Small intestine (tissue), 7 donors: ENCODE results near the gene URB2. TPM values are rescaled to one million over a fixed set of nuclear protein-coding genes. Genes with fewer than 3 reads are reported as not detected.
"Not testable (repeated sequence)": the region's sequence is repeated elsewhere in the genome, so short reads cannot be mapped to it uniquely, and the experiment has no call there.

ENCODE experiments used
- DNase-seq, 2 donors: peaks; one replicate each; pipeline versions ENCODE4 v3.0.0 to v3.0.0-alpha.2; 2013
- FAIRE-seq: peaks from 2 replicates; lab custom pipeline; 2012; peaks lifted over from hg19 to GRCh38; lab: Jason Lieb, UNC
- H3K27ac ChIP-seq, 3 donors: one replicate each; pipeline ENCODE4 v1.5.1; 2013; ENCODE audit warnings: low read length in 2 of 3, mild to moderate bottlenecking in 2 of 3, control low read depth in 1 of 3, inconsistent platforms in 1 of 3, low read depth in 1 of 3, moderate library complexity in 1 of 3
- H3K27me3 ChIP-seq, 3 donors: one replicate each; pipeline ENCODE4 v1.6.1; 2013; ENCODE audit warnings: low read length in 3 of 3, inconsistent platforms in 1 of 3; ENCODE audit not compliant: control insufficient read depth in 3 of 3, insufficient read depth in 3 of 3
- H3K36me3 ChIP-seq, 3 donors: one replicate each; pipeline ENCODE4 v1.6.1; 2013; ENCODE audit warnings: low read length in 3 of 3, inconsistent platforms in 1 of 3, low read depth in 1 of 3, mild to moderate bottlenecking in 1 of 3, moderate library complexity in 1 of 3; ENCODE audit not compliant: control insufficient read depth in 3 of 3, insufficient read depth in 2 of 3
- H3K4me1 ChIP-seq, 3 donors: one replicate each; pipeline ENCODE4 v1.6.1; 2013; ENCODE audit warnings: low read length in 2 of 3, inconsistent platforms in 1 of 3, low read depth in 1 of 3, mild to moderate bottlenecking in 1 of 3, moderate library complexity in 1 of 3; ENCODE audit not compliant: control insufficient read depth in 3 of 3, insufficient read depth in 2 of 3
- H3K4me3 ChIP-seq, 3 donors: one replicate each; pipeline ENCODE4 v1.5.1; 2013; ENCODE audit warnings: low read length in 3 of 3, control low read depth in 1 of 3, inconsistent platforms in 1 of 3, low read depth in 1 of 3, mild to moderate bottlenecking in 1 of 3, moderate library complexity in 1 of 3
- H3K9me3 ChIP-seq, 2 donors: one replicate each; pipeline ENCODE4 v1.6.1; 2013; ENCODE audit warnings: low read depth in 1 of 2, low read length in 1 of 2; ENCODE audit not compliant: control insufficient read depth in 2 of 2, insufficient read depth in 1 of 2
- WGBS, 3 donors: extraction: QIAGEN DNeasy Blood & Tissue Kit; methylation state at CpG; one replicate each; pipeline ENCODE4 v1.1.7; 2013; 5-methylcytosine and 5-hydroxymethylcytosine counted together
- polyA plus RNA-seq, 4 donors: library from polyadenylated mRNA; stranded (reverse) in 3 of 4; unstranded in 1 of 4; fragments of 200-250 nt in 3 of 4; fragments of 120-200 nt in 1 of 4; gene quantifications; one replicate each; pipeline versions ENCODE4 v1.2.1 to v1.2.3, GENCODE V29; 2013
- donor health status: healthy with polysubstance abuse.
- donor health status: control.
- donor health status: control.
- donor health status: Bipolar disorder and iron deficiency.
- donor health status: healthy.

URB2 gene
- polyA plus RNA-seq, 4 donors = 0.54 to 5.7 (median 2.9) TPM

DNA sequence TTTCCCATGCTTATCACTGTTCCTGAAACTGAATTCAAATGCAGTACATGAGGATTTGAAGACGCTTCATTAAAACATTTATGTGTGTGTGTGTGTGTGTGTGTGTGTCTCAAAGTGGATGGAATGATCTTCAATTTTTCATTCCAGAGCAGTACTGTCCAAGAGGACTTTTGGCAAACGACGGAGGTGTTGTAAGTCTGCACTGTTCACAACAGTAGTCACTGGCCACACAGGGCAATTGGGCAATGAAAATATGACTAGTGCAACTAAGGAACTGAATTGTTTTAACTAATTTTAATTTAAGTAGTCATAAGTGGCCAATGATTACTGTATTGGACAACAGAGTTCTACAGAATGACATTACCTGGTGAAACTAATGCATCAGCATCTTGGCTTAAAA lies 5.2 kb upstream of the URB2 start:
- H3K4me1 ChIP-seq = peaks cover 0 to 13% (median 6%) of the 10 kb centered on the region in 3 donors
- FAIRE-seq (no peak), DNase-seq (no peak)
- H3K36me3 ChIP-seq = peaks cover 0 to 2% (median 0%) of the 10 kb centered on the region in 3 donors
- WGBS, 3 donors = 77 to 92% (median 90%) methylated on average over 3 of the region's 3 CpGs
- no peaks in the 10 kb centered on the region for H3K9me3 ChIP-seq
- H3K27ac ChIP-seq = no peak overlapping the region
- H3K27me3 ChIP-seq = no peaks in the 10 kb centered on the region
- no peak overlapping the region for H3K4me3 ChIP-seq

DNA sequence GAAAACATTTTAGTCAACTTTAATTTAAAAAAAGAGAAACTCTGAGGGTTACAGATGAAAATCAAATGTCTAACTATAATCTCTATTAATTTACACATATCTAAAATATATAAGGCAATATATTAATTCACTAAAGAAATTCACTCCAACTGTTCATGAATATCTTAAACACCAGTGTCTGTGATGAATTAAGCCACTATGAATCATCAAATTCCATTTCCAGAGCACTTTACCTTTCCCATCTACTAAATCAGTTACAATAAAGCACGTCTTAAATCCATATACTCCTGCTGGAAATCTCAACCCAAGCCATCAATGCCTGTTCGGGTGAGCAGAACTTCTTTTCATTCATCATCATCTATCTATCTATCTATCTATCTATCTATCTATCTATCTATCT lies 4.4 kb upstream of the URB2 start:
- Histone ChIP-seq H3K36me3 (peaks cover 0 to 2% (median 0%) of the 10 kb centered on the region in 3 donors), H3K4me3 (no peak overlapping the region), H3K27ac (no peak overlapping the region), H3K9me3 (no peaks in the 10 kb centered on the region), H3K4me1 (peaks cover 0 to 13% (median 6%) of the 10 kb centered on the region in 3 donors), H3K27me3 (no peaks in the 10 kb centered on the region)
- no peak for FAIRE-seq
- no peak for DNase-seq
- WGBS, 3 donors = 89 to 96% (median 92%) methylated on average over 2 of the region's 2 CpGs

DNA sequence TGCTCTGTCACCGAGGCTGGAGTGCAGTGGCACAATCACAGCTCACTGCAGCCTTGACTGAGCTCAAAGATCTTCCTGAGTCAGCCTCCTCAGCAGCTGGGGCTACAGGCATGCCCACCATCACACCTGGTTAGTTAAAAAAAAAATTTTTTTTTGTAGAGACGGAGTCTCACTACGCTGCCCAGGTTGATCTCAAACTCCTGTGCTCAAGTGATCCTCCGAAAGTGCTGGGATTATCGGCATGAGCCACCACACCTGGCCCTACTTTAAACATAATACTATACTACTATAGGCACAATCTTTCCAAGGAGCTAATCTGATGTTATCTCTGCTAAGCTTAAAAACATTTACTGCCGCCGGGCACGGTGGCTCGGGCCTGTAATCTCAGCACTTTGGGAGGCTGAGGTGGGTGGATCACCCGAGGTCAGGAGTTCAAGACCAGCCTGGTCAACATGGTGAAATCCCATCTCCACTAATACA lies 3.4 kb upstream of the URB2 start:
- FAIRE-seq, H3K27ac ChIP-seq, H3K27me3 ChIP-seq, H3K36me3 ChIP-seq, H3K9me3 ChIP-seq, H3K4me3 ChIP-seq, DNase-seq: not testable (repeated sequence)
- peaks cover 0 to 13% (median 6%) of the 10 kb centered on the region in 3 donors for H3K4me1 ChIP-seq
- WGBS, 3 donors = 65 to 79% (median 68%) methylated on average over 10 of the region's 10 CpGs

DNA sequence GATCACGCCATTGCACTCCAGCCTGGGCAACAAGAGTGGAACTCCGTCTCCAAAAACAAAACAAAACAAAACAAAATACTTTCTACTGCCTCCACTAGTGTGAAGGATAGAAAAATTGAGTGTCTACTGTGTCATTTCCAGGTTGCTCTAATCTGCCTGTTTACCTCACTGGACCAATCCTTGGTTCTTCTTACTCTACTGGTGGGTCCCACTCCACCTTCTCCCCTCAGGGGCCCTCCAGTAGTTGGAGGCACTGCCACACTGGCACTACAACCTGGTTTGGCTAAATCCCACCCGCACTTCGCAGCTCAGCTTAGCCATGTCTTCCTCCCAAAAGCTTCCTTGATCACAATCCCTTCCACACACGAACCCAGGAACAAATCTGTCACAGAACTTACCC lies 2.8 kb upstream of the URB2 start:
- Histone ChIP-seq H3K4me1 (peaks cover 0 to 13% (median 6%) of the 10 kb centered on the region in 3 donors), H3K36me3 (peaks cover 0 to 2% (median 0%) of the 10 kb centered on the region in 3 donors), H3K27me3 (no peaks in the 10 kb centered on the region), H3K9me3 (no peaks in the 10 kb centered on the region), H3K27ac (no peak overlapping the region), H3K4me3 (no peak overlapping the region)
- FAIRE-seq = no peak
- DNase-seq = no peak
- WGBS, 3 donors = 86 to 90% (median 89%) methylated on average over 5 of the region's 5 CpGs

DNA sequence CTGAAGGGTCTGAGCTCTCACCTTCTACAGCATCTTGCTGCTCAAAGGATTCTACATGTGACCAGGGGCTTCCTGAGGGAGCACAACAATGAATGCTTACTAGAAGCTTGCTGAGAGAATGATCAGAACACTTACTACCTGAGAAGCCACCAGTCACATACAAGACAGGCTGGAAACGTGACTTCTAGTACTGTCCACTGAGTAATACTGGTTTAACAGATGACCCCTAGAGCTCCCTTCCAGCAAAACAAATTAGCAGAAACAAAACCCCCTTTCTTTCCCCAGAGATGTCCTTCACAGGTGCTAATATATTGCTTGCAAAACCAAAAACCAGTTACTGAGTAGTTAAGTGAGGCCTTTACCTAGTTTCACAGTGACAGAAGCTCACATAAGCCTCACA lies 2.2 kb upstream of the URB2 start:
- 67 to 90% (median 78%) methylated on average over 1 of the region's 1 CpG for WGBS, 3 donors
- Histone ChIP-seq H3K27me3 (no peaks in the 10 kb centered on the region), H3K4me1 (peaks cover 0 to 13% (median 3%) of the 10 kb centered on the region in 3 donors), H3K27ac (no peak overlapping the region), H3K9me3 (no peaks in the 10 kb centered on the region), H3K4me3 (no peak overlapping the region), H3K36me3 (peaks cover 0 to 4% (median 0%) of the 10 kb centered on the region in 3 donors)
- FAIRE-seq (no peak), DNase-seq (no peak)

DNA sequence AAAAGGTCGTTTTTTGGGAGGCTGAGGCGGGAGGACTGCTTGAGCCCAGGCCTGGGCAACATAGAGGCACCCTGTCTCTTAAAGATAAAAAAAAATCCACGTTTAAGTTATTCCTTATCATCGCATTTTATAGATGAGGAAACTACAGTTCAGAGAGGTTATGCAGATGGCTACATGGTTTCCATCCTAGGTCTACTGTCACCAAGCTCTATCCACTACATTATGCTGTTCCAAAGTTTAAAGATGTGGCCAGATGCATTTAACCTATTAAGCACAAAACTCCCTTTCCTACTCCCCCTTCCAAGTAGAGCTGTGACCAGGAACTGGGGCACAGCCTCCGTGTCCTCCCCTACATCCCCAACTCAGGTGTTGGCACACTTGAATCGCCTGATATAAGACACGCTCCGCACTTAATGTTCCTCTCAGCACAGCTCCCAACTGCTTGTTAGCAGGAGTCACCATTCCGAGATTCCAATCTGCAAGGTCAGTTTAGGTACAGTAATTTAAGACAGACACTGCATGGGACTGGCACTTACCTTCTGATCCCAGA lies 1.5 kb upstream of the URB2 start:
- Histone ChIP-seq H3K9me3 (no peaks in the 10 kb centered on the region), H3K4me3 (peak overlapping the region in 2 of 3 donors; percentile 79 to 98), H3K4me1 (peaks cover 0 to 13% (median 0%) of the 10 kb centered on the region in 3 donors), H3K36me3 (peaks cover 0 to 5% (median 0%) of the 10 kb centered on the region in 3 donors), H3K27ac (peak overlapping the region in 1 of 3 donors; percentile 73), H3K27me3 (no peaks in the 10 kb centered on the region)
- FAIRE-seq = no peak
- WGBS, 3 donors = 34 to 37% (median 34%) methylated on average over 9 of the region's 9 CpGs
- DNase-seq = no peak

DNA sequence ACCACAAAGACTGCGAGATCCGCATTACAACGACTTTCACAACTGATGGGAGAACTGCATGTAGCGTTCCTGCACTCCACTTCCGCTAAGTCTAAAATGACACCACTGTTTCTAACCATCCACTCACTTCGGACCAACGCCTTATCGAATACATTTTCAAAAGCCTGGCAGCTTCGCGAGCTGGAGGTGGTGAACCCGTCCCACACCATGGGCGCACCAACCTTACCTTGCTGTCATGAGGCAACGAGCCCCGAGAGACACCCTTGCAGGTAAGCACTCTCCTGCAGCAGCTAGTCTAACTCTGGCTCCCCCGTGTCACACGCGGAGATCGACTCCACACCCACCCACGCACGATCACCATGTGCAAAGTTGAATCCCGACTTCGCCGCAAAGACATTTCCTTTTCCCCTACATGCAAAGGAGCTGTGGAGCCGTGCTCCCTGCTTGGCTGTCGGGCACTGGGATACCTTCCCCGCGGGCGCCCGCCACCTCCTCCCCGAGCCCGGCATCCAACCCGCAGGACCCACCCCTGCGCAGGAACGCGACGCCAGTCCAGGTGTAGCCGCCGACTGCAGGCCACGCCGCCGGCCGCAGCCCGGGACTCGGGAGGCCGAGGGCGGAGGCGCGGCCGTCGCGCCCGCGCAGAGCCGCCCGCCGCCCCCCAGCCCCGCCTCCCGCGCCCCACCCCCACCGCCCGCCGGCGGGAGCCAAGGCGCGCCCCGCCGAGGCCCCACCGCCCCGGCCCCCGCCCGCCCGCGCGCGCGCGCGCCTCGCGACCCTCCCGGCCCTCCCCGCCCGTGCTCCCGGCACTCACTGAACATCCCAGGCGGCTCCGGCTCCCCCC lies 754 bp upstream of the URB2 start:
- no peak for FAIRE-seq
- H3K27ac ChIP-seq = peak overlapping the region; percentile 38 to 83 (median 64)

DNA sequence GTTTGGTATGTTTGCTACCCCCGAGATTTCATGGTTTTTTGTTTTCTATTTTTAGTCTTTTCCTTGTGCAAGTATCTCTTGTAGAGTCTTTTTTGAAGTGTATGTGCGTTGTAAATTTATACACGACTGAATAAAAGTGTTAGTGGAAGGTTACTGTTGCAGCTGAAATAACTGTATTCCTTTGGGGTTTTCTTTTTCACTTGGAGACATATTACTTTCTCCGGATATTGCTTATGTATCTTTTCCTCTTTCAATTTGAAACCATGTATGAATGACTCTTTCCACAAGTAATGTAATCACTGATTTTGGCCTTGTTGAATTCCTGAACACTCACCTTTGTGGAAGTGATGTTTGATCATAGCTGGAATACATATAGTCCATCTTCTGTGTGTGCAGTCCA lies 956 bp downstream of the URB2 start:
- whole genome bisulfite sequencing, 3 donors = 0 to 5% (median 1%) methylated on average over 4 of the region's 4 CpGs
- H3K27ac ChIP-seq = no peak overlapping the region
- FAIRE-seq (no peak), DNase-seq (peak in 1 of 2 donors; percentile 2)
- H3K9me3 ChIP-seq = no peaks in the 10 kb centered on the region
- H3K27me3 ChIP-seq = no peaks in the 10 kb centered on the region
- H3K4me1 ChIP-seq = peaks cover 0 to 13% (median 0%) of the 10 kb centered on the region in 3 donors
- peaks cover 0 to 5% (median 0%) of the 10 kb centered on the region in 3 donors for H3K36me3 ChIP-seq
- H3K4me3 ChIP-seq = peak overlapping the region in 1 of 3 donors; percentile 80

More for the DNA sequence above, 754 bp upstream of the URB2 start:
- peaks cover 0 to 13% (median 0%) of the 10 kb centered on the region in 3 donors for H3K4me1 ChIP-seq
- H3K27me3 ChIP-seq = no peaks in the 10 kb centered on the region
- no peaks in the 10 kb centered on the region for H3K9me3 ChIP-seq
- H3K36me3 ChIP-seq = peaks cover 0 to 5% (median 0%) of the 10 kb centered on the region in 3 donors
- peak overlapping the region; percentile 79 to 98 (median 94) for H3K4me3 ChIP-seq
- WGBS, 3 donors = 0 to 1% (median 0%) methylated on average over 46 to 85 of the region's 86 CpGs
- peak; percentile 68 to 81 for DNase-seq
